Esophagus (tissue), 2 donors: ENCODE measurements around the gene USP3. TPM values are rescaled to one million over a fixed set of nuclear protein-coding genes. Genes with fewer than 3 reads are reported as not detected.

Experiments
- H3K27ac ChIP-seq, 2 donors: one replicate each; pipeline ENCODE4 v1.5.1; 2013; ENCODE audit warnings: low read depth in 2 of 2, mild to moderate bottlenecking in 2 of 2, inconsistent platforms in 1 of 2, low read length in 1 of 2, moderate library complexity in 1 of 2
- H3K27me3 ChIP-seq, 2 donors: one replicate each; pipeline ENCODE4 v1.6.1; 2013; ENCODE audit warnings: low read length in 2 of 2, control low read depth in 1 of 2, mild to moderate bottlenecking in 1 of 2; ENCODE audit not compliant: insufficient read depth in 2 of 2, control insufficient read depth in 1 of 2
- H3K36me3 ChIP-seq, 2 donors: one replicate each; pipeline ENCODE4 v1.6.1; 2013; ENCODE audit warnings: low read length in 1 of 2; ENCODE audit not compliant: control insufficient read depth in 2 of 2, insufficient read depth in 2 of 2
- H3K4me1 ChIP-seq, 2 donors: one replicate each; pipeline ENCODE4 v1.6.1; 2013; ENCODE audit warnings: low read length in 1 of 2; ENCODE audit not compliant: control insufficient read depth in 2 of 2, insufficient read depth in 2 of 2
- H3K4me3 ChIP-seq, 2 donors: one replicate each; pipeline ENCODE4 v1.5.1; 2013; ENCODE audit warnings: low read length in 2 of 2, mild to moderate bottlenecking in 2 of 2, low read depth in 1 of 2, moderate library complexity in 1 of 2
- H3K9me3 ChIP-seq, 2 donors: one replicate each; pipeline ENCODE4 v1.6.1; 2013; ENCODE audit warnings: mild to moderate bottlenecking in 2 of 2, low read depth in 1 of 2, low read length in 1 of 2, moderate library complexity in 1 of 2; ENCODE audit not compliant: control insufficient read depth in 2 of 2, insufficient read depth in 1 of 2
- WGBS, 2 donors: extraction: QIAGEN DNeasy Blood & Tissue Kit; methylation state at CpG; one replicate each; pipeline ENCODE4 v1.1.7; 2013; 5-methylcytosine and 5-hydroxymethylcytosine counted together
- polyA plus RNA-seq, 2 donors: library from polyadenylated mRNA; stranded (reverse); fragments of 200-250 nt; gene quantifications; one replicate each; pipeline ENCODE4 v1.2.3, GENCODE V29; 2013
- donor health status: healthy with polysubstance abuse.
- donor health status: Bipolar disorder and iron deficiency.

The USP3 gene
- polyA plus RNA-seq, 2 donors, result 14.0 to 15.0 TPM

- Histone ChIP-seq H3K36me3 (no peaks in the 10 kb centered on the region), H3K27me3 (no peaks in the 10 kb centered on the region), H3K4me1 (no peaks in the 10 kb centered on the region), H3K27ac (no peak overlapping the region), H3K4me3 (no peak overlapping the region), H3K9me3 (peaks cover 0 to 2% of the 10 kb centered on the region in 2 donors)
Measured at GRCh38 chr15:63463036-63463435, 41.4 kb upstream of the USP3 start.

DNA sequence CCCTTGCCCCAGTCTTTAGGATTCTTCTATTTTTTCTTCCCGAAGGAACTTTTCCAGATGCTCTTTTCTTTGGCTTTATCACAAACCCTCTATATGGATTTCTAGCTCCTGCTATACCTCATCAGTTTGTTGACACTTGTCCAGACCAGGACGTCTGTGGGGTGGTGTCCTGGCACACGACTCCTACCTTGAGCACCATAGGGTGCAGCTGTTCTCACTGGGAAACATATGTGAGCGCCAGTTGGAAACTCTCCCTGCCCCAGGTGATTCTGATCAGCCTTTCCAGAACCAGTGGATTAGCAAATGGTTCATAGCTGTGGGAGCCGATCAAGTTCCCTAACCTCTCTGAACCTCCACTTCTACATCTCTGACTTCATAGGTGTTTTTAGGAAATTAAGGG is 40.6 kb upstream of the USP3 start:
- Histone ChIP-seq H3K27ac (no peak overlapping the region), H3K4me1 (no peaks in the 10 kb centered on the region)
- 50 to 56% methylated on average over 5 of the region's 5 CpGs for WGBS, 2 donors

DNA sequence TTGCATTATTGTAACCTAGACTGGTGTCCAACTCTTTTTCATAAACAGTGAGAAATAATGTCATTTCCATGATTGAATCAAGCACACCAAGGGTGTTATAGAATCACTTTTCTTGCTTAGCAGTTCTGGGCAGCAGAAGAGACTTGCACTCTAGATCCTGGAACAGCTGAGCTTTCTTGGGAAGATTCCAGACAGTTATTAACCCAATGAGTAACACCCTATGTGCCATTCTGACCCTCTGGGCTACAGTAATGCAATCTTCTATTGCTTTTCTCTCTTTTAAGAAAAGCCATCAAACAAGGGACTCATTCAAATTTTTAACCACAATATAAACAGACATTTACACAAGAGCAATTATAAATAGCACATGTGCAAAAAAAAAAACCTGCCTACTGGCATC is 39.3 kb upstream of the USP3 start:
- no peak overlapping the region for H3K27ac ChIP-seq
- no peak overlapping the region for H3K4me3 ChIP-seq
- no peaks in the 10 kb centered on the region for H3K4me1 ChIP-seq
- H3K36me3 ChIP-seq, result no peaks in the 10 kb centered on the region
- H3K9me3 ChIP-seq, result no peaks in the 10 kb centered on the region
- H3K27me3 ChIP-seq, result no peaks in the 10 kb centered on the region

More for the DNA sequence above, 40.6 kb upstream of the USP3 start:
- Histone ChIP-seq H3K36me3 (no peaks in the 10 kb centered on the region), H3K4me3 (no peak overlapping the region), H3K27me3 (no peaks in the 10 kb centered on the region), H3K9me3 (peaks cover 0 to 2% of the 10 kb centered on the region in 2 donors)

DNA sequence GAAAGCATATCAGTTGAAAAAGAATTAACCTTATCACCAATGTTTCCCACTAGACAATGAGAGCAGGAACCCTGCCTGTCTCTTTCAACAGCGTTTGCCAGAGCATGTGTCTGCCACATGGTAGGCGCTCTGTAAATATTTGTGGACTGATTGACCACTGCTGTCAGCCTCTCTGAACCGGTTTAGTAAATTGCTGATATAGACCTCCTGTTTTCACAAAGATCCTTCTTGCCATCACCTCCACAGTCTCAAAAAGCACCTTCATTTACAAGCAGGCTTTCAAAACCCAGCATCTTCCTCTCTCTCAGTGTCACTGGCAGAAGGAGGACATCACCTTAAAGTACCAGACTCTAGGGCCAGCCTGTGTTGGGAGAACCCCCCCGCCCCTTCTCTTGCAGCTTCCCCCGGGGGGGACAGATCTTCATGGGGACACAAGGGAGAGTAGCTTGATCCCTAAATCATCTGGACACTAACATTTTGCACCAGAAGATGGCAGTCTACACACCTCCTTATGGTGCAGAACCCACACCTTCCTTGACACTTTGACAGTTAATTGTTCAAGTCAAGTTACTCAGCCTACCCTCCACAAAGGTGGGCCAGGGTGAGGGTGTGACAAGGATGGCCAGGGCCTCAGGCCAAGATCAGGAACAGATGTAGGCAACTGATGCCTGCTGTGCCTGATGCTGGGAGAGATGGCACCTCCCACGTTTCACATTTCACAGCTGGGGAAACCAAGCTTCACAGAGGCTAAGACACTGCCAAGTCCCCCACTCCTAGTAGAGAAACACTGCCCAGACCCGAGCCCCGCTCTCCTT is 37.8 kb upstream of the USP3 start:
- Histone ChIP-seq H3K27ac (no peak overlapping the region), H3K4me3 (no peak overlapping the region), H3K36me3 (no peaks in the 10 kb centered on the region), H3K4me1 (no peaks in the 10 kb centered on the region), H3K9me3 (no peaks in the 10 kb centered on the region), H3K27me3 (no peaks in the 10 kb centered on the region)
- 17 to 22% methylated on average over 8 of the region's 8 CpGs for WGBS, 2 donors

DNA sequence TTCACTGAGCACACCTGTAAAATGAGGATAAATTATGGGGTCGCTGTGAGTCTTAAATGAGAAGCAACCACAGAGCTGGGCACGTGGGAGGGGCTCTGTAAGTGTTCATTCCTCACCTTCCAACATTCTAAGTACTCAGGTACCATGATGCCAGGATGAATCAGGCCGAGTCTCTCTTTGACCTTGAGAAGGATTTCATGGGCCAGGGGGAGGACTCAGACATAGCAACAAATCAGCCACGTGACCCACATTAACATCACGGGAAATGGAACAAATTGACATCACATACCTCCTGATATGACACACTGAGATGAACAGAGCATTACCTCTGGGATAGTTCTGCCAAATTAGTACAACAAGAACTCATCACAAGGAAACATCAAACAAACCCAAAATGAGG is 35.2 kb upstream of the USP3 start:
- H3K27ac ChIP-seq, result no peak overlapping the region
- H3K36me3 ChIP-seq, result no peaks in the 10 kb centered on the region
- H3K4me3 ChIP-seq, result no peak overlapping the region
- H3K9me3 ChIP-seq, result no peaks in the 10 kb centered on the region
- no peaks in the 10 kb centered on the region for H3K27me3 ChIP-seq
- WGBS, 2 donors, result 78 to 81% methylated on average over 5 of the region's 5 CpGs
- H3K4me1 ChIP-seq, result no peaks in the 10 kb centered on the region

- peaks cover 0 to 4% of the 10 kb centered on the region in 2 donors for H3K4me1 ChIP-seq
Measured at GRCh38 chr15:63469984-63470383, 34.4 kb upstream of the USP3 start.

DNA sequence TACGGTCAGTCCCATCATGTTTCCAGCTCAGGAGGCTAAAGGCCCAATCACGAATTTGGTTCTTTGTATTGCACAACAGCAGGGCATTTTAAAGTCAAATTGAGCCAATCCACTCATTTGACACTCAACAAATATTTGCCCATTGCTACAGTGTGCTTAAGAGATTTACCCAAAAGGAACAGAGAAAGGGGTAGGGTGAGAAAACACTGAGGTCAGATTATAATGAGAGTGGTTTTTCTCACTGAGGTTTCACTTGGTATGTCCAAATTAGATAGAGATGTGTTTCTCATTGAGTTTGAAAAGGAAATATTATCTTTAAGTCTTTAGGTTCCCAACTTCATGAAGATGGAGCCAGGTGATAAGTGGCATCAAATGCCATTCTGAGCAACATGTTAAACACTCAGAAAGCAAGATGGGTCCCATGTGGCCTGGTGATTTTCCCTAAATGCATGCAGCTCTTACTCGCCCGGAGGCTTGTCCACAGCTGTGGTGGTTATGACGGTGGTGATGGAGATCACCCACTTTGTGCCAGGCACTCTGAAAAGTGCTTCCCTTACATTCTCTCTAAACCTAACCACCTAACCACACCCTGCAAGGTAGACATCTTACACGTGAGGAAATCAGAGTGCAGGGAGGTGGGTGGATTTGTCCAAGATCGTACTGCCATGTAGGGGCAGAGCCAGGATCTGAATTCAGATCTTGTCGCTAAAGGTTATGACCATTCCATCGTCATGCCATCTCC is 31.2 kb upstream of the USP3 start:
- H3K4me3 ChIP-seq, result no peak overlapping the region

More at GRCh38 chr15:63469984-63470383, 34.4 kb upstream of the USP3 start:
- Histone ChIP-seq H3K27me3 (no peaks in the 10 kb centered on the region), H3K9me3 (no peaks in the 10 kb centered on the region), H3K36me3 (no peaks in the 10 kb centered on the region), H3K27ac (no peak overlapping the region), H3K4me3 (no peak overlapping the region)
- WGBS, 2 donors, result 75 to 99% methylated on average over 2 of the region's 2 CpGs

DNA sequence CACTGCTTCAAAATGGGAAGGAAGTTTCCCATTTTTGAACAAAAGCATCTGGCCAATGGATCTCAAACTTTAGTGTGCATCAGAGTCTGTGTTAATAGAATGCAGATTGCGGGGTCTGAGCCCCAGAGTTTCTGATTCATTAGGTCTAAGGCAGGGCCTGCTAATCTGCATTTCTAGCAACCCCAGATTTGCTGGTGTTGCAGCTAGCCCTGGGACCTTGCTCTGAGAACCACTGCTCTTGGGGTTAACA is 30.7 kb upstream of the USP3 start:
- H3K27me3 ChIP-seq, result no peaks in the 10 kb centered on the region
- H3K9me3 ChIP-seq, result no peaks in the 10 kb centered on the region
- peaks cover 3 to 10% of the 10 kb centered on the region in 2 donors for H3K4me1 ChIP-seq
- peak overlapping the region in 1 of 2 donors; percentile 49 for H3K27ac ChIP-seq
- no peak overlapping the region for H3K4me3 ChIP-seq
- H3K36me3 ChIP-seq, result no peaks in the 10 kb centered on the region
- WGBS, 2 donors, result 91 to 98% methylated on average over 1 of the region's 1 CpG

More for the DNA sequence above, 31.2 kb upstream of the USP3 start:
- Histone ChIP-seq H3K27ac (no peak overlapping the region), H3K4me1 (peaks cover 3 to 10% of the 10 kb centered on the region in 2 donors), H3K9me3 (no peaks in the 10 kb centered on the region), H3K27me3 (no peaks in the 10 kb centered on the region), H3K36me3 (no peaks in the 10 kb centered on the region)
- 83 to 88% methylated on average over 9 of the region's 9 CpGs for WGBS, 2 donors

DNA sequence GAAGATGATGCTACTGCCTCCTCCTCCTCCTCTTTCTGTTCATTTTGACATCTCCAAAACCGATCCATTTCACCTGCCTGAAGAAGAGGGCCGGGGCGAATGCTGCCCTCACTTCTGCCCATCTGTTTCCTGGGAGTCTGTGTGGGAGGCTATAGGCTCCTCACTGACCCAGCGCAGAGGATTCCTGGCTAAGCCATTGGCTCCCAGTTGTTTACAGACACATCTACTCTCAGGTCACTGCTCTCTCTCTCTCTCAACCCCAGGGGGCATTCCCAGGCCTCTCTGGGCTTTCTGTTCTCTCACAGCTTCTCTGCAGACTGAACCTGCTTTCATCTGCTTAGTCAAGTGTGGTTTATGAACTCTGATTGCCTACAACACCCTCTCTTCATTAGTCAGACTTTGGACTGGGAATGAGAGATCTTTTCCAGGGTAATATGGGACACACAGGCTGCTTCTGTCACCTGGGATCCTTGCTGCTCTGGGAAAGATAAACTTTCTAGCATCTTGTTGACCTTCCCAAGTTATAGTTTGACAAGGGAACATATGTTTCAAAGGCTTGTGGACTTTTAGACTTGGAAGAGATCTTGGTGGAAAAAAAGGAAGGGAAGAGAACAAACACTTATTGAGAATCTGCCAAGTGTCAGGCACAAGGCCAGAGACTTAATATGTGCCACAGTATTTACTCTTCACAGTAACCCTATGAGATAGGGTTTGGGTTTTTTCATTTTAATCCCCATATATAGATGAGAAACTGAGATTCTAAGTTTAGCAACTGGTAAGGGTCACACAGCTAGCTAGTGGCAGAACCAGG is 30.2 kb upstream of the USP3 start:
- Histone ChIP-seq H3K27me3 (no peaks in the 10 kb centered on the region), H3K9me3 (no peaks in the 10 kb centered on the region), H3K27ac (peak overlapping the region; percentile 2 to 49), H3K36me3 (no peaks in the 10 kb centered on the region), H3K4me3 (no peak overlapping the region), H3K4me1 (peaks cover 3 to 10% of the 10 kb centered on the region in 2 donors)
- WGBS, 2 donors, result 60 to 65% methylated on average over 4 of the region's 4 CpGs
